Astrocyte (in vitro differentiated cells and primary cell): ENCODE data around the gene USP30.

Experiments
- CTCF ChIP-seq: IDR thresholded peaks from 2 replicates; pipeline ENCODE4 v1.5.1; 2011; ENCODE audit warnings: low read depth, mild to moderate bottlenecking, inconsistent platforms, low read length, moderate library complexity; ENCODE audit not compliant: insufficient read depth
- EZH2 ChIP-seq: IDR thresholded peaks from 2 replicates; pipeline ENCODE4 v1.6.1; 2012; ENCODE audit warnings: mild to moderate bottlenecking, low read length, inconsistent platforms; ENCODE audit not compliant: insufficient read depth

GRCh38 chr12:109082751-109083150, 30.4 kb downstream of the USP30 start:
- no peak for TF ChIP-seq CTCF
- TF ChIP-seq EZH2: no peak
